ENCODE data around the gene SHB.

SHB gene

DNA sequence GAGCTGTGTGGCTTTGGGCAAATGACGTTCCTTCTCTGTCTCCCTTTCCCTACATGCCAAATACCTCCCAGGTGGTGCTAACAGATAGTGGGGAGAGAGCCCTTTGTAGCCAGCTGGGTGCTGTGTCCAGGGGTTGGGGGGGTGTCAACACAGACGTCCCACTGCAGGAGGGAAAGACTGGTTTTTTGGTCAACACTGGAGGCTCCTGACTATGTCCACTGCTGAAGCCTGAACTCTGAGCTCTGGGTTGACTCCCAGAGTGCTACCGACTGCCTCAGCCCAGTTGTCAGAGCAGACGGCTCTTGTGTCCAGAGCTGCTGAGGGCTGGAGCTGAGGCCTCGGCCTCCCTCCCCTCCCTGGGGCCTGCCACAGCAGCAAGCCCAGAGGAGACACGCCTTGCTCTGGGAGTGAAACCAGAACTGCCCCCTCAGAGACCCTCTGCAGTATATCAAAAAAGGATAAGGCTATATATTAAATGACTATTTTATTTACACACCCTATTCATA is 150.3 kb downstream of the SHB start:
- Histone ChIP-seq H3K4me1 (no peaks in the 10 kb centered on the region), H2AFZ (no peak overlapping the region), H3K9me3 (ENCODE audit: control insufficient read depth, low read length) (no peaks in the 10 kb centered on the region), H3K4me2 (ENCODE audit: low read length) (no peak overlapping the region), H3K27ac (no peak overlapping the region), H3K36me3 (ENCODE audit: control insufficient read depth, insufficient read depth, low read length) (no peaks in the 10 kb centered on the region), H3K79me2 (no peaks in the 10 kb centered on the region), H3K27me3 (ENCODE audit: control insufficient read depth, insufficient read depth, low read length) (no peaks in the 10 kb centered on the region), H3K9ac (no peak overlapping the region), H3K4me3 (ENCODE audit: low read depth, low read length) (no peak overlapping the region)
- TF ChIP-seq, protein P1, sequence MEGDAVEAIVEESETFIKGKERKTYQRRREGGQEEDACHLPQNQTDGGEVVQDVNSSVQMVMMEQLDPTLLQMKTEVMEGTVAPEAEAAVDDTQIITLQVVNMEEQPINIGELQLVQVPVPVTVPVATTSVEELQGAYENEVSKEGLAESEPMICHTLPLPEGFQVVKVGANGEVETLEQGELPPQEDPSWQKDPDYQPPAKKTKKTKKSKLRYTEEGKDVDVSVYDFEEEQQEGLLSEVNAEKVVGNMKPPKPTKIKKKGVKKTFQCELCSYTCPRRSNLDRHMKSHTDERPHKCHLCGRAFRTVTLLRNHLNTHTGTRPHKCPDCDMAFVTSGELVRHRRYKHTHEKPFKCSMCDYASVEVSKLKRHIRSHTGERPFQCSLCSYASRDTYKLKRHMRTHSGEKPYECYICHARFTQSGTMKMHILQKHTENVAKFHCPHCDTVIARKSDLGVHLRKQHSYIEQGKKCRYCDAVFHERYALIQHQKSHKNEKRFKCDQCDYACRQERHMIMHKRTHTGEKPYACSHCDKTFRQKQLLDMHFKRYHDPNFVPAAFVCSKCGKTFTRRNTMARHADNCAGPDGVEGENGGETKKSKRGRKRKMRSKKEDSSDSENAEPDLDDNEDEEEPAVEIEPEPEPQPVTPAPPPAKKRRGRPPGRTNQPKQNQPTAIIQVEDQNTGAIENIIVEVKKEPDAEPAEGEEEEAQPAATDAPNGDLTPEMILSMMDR (IDR thresholded peaks at IDR 0.05): no peak

DNA sequence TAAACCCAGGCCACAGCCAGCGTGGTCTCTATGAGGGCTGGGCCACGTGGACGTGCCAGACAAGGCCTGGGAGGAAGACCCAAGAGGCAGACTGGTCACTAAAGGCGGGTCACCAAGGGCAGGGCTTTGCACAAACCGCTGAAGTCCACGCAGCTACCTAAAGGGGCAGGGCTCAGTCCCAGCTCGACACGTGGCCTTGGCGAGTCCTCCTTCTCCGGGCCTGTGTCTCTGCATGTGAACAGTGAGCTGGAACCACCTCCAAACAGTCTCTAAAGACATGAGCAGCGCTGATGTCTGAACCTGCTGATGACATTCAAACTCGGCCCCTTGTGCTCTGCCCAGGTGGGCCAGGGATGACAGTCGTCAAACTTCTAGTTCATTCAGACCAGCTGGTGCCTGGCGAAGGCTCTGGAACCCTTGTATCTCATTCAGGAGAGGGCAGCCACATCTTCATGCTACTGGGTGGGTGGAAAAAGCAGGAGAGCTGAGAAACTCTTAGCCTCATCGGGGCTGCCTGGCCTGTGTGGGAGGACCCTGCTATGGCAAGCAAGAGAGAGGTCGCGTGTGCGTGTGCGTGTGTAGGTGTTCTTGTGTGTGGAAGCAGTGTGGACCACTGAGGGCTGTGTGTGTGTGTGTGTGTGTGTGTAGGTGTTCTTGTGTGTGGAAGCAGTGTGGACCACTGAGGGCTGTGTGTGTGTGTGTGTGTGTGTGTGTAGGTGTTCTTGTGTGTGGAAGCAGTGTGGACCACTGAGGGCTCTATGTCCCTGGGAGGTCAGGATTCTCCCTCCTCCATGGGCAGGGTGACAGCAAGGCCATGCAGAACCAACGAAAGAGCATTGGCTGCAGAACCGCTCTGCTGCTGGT is 151.0 kb downstream of the SHB start:
- TF ChIP-seq, protein P1 (IDR thresholded peaks at IDR 0.05): no peak
- no peaks in the 10 kb centered on the region for H3K36me3 ChIP-seq (ENCODE audit: control insufficient read depth, insufficient read depth, low read length)
- H3K9ac ChIP-seq: no peak overlapping the region
- no peak overlapping the region for H3K4me3 ChIP-seq (ENCODE audit: low read depth, low read length)
- no peaks in the 10 kb centered on the region for H3K9me3 ChIP-seq (ENCODE audit: control insufficient read depth, low read length)
- no peaks in the 10 kb centered on the region for H3K79me2 ChIP-seq
- H3K4me1 ChIP-seq: no peaks in the 10 kb centered on the region
- H2AFZ ChIP-seq: no peak overlapping the region
- H3K27ac ChIP-seq: peak overlapping the region; percentile 57
- no peaks in the 10 kb centered on the region for H3K27me3 ChIP-seq (ENCODE audit: control insufficient read depth, insufficient read depth, low read length)
- H3K4me2 ChIP-seq (ENCODE audit: low read length): no peak overlapping the region

DNA sequence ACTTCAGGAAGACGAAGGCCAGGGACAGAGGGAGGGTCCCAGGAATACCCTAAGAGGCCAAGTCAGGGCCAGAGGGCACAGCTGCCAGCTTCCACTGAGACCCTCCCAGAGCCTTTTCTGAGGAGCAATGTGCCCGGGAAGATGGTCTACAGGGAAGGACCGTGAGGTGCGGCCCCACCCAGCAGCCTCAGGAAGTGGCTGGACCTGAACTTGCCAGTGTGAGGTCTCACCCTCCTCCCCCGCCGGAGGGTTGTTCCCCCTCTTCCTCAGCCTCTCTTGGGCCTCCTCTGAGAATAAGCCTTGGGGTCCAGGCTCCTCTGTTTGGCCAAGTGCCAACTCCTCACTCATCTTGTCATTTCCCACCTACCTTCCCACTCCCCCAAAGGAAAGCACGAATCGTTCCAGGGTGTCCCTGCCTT is 151.7 kb downstream of the SHB start:
- Histone ChIP-seq H3K36me3 (ENCODE audit: control insufficient read depth, insufficient read depth, low read length) (no peaks in the 10 kb centered on the region), H3K4me3 (ENCODE audit: low read depth, low read length) (no peak overlapping the region), H3K9me3 (ENCODE audit: control insufficient read depth, low read length) (no peaks in the 10 kb centered on the region), H3K79me2 (no peaks in the 10 kb centered on the region), H2AFZ (no peak overlapping the region), H3K4me1 (no peaks in the 10 kb centered on the region), H3K9ac (no peak overlapping the region), H3K27me3 (ENCODE audit: control insufficient read depth, insufficient read depth, low read length) (no peaks in the 10 kb centered on the region), H3K27ac (peak overlapping the region; percentile 57), H3K4me2 (ENCODE audit: low read length) (no peak overlapping the region)
- TF ChIP-seq, protein P1 (IDR thresholded peaks at IDR 0.05): no peak

DNA sequence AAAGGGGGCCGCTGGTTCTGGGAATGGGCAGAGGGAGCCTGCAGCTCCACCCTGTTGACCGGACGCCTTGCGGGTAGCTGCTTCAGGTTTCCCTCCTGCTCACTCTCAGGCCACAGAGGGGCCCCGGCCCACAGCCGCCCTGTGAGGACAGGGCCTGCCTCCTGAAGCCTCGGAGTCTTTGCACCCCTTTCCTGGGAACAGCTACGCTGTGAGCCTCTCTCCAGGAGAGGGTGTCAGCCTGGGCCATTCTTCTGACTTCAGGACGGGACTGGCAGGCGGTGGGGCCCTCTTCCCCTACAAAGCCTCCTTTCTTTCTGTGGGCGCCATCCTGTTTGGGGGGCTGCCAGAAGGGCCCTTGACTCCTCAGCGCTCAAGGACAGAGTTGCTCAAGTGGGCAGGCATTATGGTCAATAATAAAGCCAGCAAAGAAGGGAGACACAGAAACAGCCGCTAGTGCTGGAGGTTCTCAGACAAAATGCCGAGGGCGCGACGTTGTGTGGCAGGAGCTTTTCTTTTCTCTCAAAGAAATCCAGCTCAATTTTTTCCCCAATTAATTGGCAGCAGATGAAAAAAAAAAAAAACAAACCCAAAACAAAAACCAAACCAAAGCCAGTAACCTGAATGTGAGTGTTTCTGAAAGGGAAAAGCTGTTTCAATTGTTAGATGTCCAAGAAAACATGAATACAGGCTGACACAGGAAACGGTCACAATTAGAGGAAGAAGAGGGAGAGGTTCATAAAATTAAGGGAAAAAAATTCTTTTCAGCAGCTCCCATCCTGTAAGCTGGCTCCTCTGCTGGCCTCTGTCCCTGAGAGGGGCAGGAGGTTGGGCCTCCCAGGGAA is 152.3 kb downstream of the SHB start:
- TF ChIP-seq, protein P1 (IDR thresholded peaks at IDR 0.05): no peak
- no peaks in the 10 kb centered on the region for H3K9me3 ChIP-seq (ENCODE audit: control insufficient read depth, low read length)
- H3K4me3 ChIP-seq (ENCODE audit: low read depth, low read length): no peak overlapping the region
- H3K4me2 ChIP-seq (ENCODE audit: low read length): no peak overlapping the region
- H3K4me1 ChIP-seq: no peaks in the 10 kb centered on the region
- H3K79me2 ChIP-seq: no peaks in the 10 kb centered on the region
- no peak overlapping the region for H2AFZ ChIP-seq
- H3K27ac ChIP-seq: peak overlapping the region; percentile 59
- no peak overlapping the region for H3K9ac ChIP-seq
- no peaks in the 10 kb centered on the region for H3K36me3 ChIP-seq (ENCODE audit: control insufficient read depth, insufficient read depth, low read length)
- H3K27me3 ChIP-seq (ENCODE audit: control insufficient read depth, insufficient read depth, low read length): no peaks in the 10 kb centered on the region

Measured in parathyroid adenoma (tissue), 2 donors.